Measurements from ENCODE around the gene WEE1. TPM values are rescaled to one million over a fixed set of nuclear protein-coding genes. Genes with fewer than 3 reads are reported as not detected.
"Not testable (repeated sequence)": the region's sequence is repeated elsewhere in the genome, so short reads cannot be mapped to it uniquely, and the experiment has no call there.

The WEE1 gene
- total RNA-seq, 2 donors from 2014 or later, result 31.0 to 33.1 TPM

- Histone ChIP-seq H3K4me3 (no peak overlapping the region), H3K9me3 (no peaks in the 10 kb centered on the region), H3K27me3 (replicated peaks; ENCODE audit: insufficient read depth) (no peaks in the 10 kb centered on the region), H3K27ac (no peak overlapping the region), H3K4me1 (replicated peaks) (no peaks in the 10 kb centered on the region), H3K36me3 (no peaks in the 10 kb centered on the region)
- TF ChIP-seq, protein P1, sequence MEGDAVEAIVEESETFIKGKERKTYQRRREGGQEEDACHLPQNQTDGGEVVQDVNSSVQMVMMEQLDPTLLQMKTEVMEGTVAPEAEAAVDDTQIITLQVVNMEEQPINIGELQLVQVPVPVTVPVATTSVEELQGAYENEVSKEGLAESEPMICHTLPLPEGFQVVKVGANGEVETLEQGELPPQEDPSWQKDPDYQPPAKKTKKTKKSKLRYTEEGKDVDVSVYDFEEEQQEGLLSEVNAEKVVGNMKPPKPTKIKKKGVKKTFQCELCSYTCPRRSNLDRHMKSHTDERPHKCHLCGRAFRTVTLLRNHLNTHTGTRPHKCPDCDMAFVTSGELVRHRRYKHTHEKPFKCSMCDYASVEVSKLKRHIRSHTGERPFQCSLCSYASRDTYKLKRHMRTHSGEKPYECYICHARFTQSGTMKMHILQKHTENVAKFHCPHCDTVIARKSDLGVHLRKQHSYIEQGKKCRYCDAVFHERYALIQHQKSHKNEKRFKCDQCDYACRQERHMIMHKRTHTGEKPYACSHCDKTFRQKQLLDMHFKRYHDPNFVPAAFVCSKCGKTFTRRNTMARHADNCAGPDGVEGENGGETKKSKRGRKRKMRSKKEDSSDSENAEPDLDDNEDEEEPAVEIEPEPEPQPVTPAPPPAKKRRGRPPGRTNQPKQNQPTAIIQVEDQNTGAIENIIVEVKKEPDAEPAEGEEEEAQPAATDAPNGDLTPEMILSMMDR (IDR thresholded peaks at IDR 0.05), result no peak
- no peak for TF ChIP-seq POLR2A (IDR thresholded peaks at IDR 0.05)
- TF ChIP-seq POLR2AphosphoS5 (IDR thresholded peaks at IDR 0.05), result no peak
- WGBS, result 97% methylated on average over 2 of the region's 2 CpGs
- no peak for DNase-seq (ENCODE audit: low spot score)
- intact Hi-C loops (cut with DNase I), result no loop called here
Observed at GRCh38 chr11:9538548-9538947, 34.9 kb upstream of the WEE1 start.

DNA sequence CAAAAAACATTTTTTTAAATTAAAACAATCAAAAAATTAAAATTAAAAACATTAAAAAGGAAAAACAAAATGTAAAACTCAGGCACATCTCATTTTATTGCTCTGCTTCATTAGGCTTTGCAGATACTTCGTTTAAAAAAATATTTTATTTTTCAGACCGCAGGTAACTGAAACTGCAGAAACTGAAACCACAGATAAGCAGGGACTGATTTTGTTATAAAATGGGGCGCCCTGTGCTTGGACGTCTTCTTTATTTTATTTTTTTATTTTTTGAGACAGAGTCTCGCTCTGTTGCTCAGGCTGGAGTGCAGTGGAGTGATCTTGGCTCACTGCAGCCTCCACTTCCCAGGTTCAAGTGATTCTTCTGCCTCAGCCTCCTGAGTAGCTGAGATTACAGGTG is 24.3 kb upstream of the WEE1 start:
- intact Hi-C loops (cut with DNase I); H3K4me1 ChIP-seq (replicated peaks); H3K9me3 ChIP-seq; H3K36me3 ChIP-seq; H3K4me3 ChIP-seq; DNase-seq (ENCODE audit: low spot score); H3K27ac ChIP-seq; H3K27me3 ChIP-seq (replicated peaks; ENCODE audit: insufficient read depth): not testable (repeated sequence)
- WGBS, result 89% methylated on average over 5 of the region's 5 CpGs

DNA sequence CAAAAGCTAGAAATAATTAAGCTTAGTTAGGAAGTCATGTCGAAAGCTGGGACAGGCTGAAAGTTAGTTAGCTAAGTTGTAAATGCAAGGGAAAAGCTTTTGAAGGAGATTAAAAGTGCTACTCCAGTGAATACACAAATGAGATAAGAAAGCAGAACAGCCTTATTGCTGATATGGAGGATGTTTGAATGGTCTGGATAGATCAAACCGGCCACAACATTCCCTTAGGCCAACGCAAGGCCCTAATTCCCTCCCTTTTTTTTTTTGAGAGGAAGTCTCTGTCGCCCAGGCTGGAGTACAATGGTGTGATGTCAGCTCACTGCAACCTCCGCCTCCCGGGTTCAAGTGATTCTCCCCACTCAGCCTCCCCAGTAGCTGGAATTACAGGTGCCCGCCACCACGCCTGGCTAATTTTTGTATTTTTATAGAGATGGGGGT is 23.3 kb upstream of the WEE1 start:
- intact Hi-C loops (cut with DNase I), result no loop called here
- DNase-seq (ENCODE audit: low spot score), result no peak
- WGBS, result 93% methylated on average over 8 of the region's 8 CpGs
- Histone ChIP-seq H3K27ac (no peak overlapping the region), H3K9me3 (no peaks in the 10 kb centered on the region), H3K27me3 (replicated peaks; ENCODE audit: insufficient read depth) (no peaks in the 10 kb centered on the region), H3K4me1 (replicated peaks) (no peaks in the 10 kb centered on the region), H3K4me3 (no peak overlapping the region), H3K36me3 (no peaks in the 10 kb centered on the region)
- TF ChIP-seq, protein P1 (IDR thresholded peaks at IDR 0.05), result no peak
- TF ChIP-seq POLR2A (IDR thresholded peaks at IDR 0.05) (no peak), POLR2AphosphoS5 (IDR thresholded peaks at IDR 0.05) (no peak)

DNA sequence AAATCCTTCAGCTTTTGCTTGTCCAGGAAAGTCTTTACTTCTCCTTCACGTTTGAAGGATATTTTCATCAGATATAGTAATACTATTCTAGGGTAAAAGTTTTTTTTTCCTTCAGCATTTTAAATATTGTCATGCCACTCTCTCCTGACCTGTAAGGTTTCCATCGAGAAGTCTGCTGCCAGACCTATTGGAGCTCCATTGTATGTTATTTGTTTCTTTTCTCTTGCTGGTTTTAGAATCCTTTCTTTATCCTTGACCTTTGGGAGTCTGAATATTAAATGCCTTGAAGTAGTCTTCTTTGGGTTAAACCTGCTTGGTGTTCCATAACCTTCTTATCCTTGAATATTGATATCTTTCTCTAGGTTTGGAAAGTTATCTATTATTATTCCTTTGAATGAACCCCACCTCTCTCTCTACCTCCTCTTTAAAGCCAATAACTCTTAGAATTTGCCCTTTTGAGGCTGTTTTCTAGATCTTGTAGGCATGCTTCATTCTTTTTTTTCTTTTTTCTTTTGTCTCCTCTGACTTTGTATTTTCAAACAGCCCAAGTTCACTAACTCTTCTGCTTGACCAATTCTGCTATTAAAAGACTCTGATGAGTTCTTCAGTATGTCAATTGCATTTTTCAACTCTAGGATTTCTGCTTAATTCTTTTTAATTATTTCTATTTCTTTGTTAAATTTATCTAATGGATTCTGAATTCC is 12.0 kb upstream of the WEE1 start:
- TF ChIP-seq, protein P1 (IDR thresholded peaks at IDR 0.05), result no peak
- no peak for TF ChIP-seq POLR2A (IDR thresholded peaks at IDR 0.05)
- no peak for TF ChIP-seq POLR2AphosphoS5 (IDR thresholded peaks at IDR 0.05)
- H3K27me3 ChIP-seq (replicated peaks; ENCODE audit: insufficient read depth), result no peaks in the 10 kb centered on the region
- no peak for DNase-seq (ENCODE audit: low spot score)
- intact Hi-C loops (cut with DNase I), result no loop called here
- H3K4me1 ChIP-seq (replicated peaks), result peaks cover 10% of the 10 kb centered on the region
- H3K27ac ChIP-seq, result no peak overlapping the region
- H3K9me3 ChIP-seq, result no peaks in the 10 kb centered on the region
- H3K4me3 ChIP-seq, result no peak overlapping the region
- H3K36me3 ChIP-seq, result no peaks in the 10 kb centered on the region
- WGBS, result 100% methylated on average over 2 of the region's 2 CpGs

DNA sequence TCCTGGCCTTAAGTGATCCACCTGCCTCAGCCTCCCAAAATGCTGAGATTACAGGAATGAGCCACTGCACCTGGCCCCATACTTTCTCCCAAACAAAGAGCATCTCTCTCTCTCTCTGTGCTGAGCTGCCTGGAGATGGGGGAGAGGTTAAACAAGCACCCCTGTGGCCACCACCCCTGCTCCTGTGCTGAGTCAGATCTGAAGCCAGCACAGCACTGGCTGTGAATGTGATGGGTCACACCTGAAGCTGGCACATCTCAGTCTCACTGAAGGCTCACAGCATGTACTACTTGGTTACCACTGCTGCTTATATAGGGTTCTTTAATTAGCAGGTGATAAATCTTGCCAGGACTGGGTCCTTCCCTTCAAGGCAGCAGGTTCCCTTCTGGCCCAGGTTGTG is 10.8 kb upstream of the WEE1 start:
- DNase-seq (ENCODE audit: low spot score), result no peak
- peaks cover 11% of the 10 kb centered on the region for H3K4me1 ChIP-seq (replicated peaks)
- TF ChIP-seq POLR2AphosphoS5 (IDR thresholded peaks at IDR 0.05) (no peak), POLR2A (IDR thresholded peaks at IDR 0.05) (no peak)
- TF ChIP-seq, protein P1 (IDR thresholded peaks at IDR 0.05), result no peak
- no peaks in the 10 kb centered on the region for H3K9me3 ChIP-seq
- no peak overlapping the region for H3K27ac ChIP-seq
- H3K4me3 ChIP-seq, result no peak overlapping the region
- H3K27me3 ChIP-seq (replicated peaks; ENCODE audit: insufficient read depth), result no peaks in the 10 kb centered on the region
- no peaks in the 10 kb centered on the region for H3K36me3 ChIP-seq
- intact Hi-C loops (cut with DNase I), result no loop called here
